GM12801 (cell line): ENCODE results near the gene C14orf132.

Experiments used
- CTCF ChIP-seq: IDR thresholded peaks from one replicate; pipeline ENCODE4 v1.5.1; 2011; ENCODE audit warnings: control low read depth; ENCODE audit not compliant: insufficient read length; ENCODE audit errors: extremely low read depth

C14orf132 gene

GRCh38 chr14:96134508-96134907 lies 95.3 kb downstream of the C14orf132 start:
- no peak for TF ChIP-seq CTCF

- TF ChIP-seq CTCF = no peak
These were observed 96.1 kb downstream of the C14orf132 start for GRCh38 chr14:96135285-96135684.

DNA sequence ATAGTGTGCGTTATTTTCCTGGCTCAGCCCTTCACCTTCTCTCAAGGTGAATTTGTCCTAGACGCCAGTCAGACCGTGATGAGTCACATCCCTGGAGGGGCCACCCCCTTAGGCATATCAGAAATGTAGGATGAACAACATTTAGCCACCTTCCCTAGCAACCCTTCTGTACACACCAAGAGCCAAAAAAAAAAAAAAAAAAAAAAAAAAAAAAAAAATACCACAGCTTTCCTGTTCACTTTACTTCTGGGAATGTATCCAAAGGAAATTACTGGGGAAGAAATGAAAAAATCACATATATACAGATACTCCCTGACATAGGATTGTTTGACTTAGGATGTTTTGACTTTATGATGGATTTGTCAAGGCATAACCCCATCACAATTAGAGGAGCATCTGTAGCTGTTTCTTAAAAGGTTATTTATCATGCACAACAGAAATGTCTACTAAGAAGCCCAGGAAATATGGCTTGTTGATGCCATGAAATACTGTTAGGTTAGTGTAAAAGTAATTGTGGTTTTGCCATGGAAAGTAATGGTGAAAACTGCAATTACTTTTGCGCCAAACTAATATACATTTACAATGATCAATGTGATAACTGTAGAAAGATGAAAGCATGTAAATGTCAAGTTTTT lies 97.3 kb downstream of the C14orf132 start:
- TF ChIP-seq CTCF = no peak

DNA sequence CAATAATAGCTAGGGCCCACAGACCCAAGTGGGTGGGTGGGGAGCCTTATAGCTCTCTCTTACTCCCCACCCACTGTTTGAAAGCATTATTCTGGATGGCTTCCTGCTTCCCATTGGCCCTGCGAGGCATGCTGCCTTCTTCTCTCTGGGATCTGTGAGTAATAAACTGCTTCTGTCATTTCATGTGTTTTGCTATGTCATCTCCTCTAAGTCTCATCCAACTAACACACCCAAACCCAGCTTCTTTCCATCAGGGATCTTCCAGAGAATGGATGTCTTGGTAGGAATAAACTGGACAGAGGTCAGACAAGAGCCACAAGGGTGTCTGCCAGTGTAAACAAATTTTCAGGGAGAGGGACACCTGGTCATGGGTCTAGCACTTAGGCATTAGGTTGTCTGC lies 99.1 kb downstream of the C14orf132 start:
- no peak for TF ChIP-seq CTCF

- TF ChIP-seq CTCF = no peak
These were observed 100.0 kb downstream of the C14orf132 start for GRCh38 chr14:96139169-96139568.

DNA sequence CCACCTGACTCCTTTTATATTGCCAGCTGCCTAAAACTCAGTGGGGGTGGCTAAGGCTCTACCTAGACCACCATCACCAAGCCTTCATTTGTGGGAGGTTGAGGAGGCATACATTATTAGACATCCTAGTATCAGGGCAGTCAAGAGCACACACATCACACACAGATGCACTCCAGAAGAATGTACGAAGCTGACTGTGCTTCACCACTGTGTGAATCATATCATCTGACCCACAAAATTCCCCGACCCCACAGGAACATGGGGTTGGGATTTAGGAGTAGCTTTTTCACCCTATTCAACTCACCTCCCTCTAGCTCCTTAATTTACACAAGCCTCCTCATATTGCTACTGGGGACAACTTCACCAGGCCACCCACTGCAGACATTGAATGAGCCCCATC lies 100.7 kb downstream of the C14orf132 start:
- TF ChIP-seq CTCF = no peak

DNA sequence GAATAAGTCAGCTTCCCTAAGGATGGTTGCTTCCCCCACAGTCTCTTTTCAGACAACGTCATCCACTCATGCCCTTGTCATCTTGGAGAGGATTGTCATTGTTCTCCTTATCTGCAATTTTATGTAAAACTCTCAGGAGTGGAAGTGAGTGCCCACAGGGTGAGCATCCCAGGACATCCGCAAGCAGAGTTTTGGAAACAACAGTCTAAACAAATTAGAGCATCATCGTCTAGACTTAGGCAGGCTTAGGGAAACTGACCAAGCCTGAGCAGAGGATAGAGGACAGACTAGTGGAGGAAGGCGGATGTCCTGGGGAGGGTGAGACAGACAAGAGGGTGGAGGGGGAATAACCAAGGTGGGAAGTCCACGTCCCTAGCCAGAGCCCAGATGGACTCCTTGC lies 101.8 kb downstream of the C14orf132 start:
- TF ChIP-seq CTCF = no peak
